Upper lobe of left lung (tissue), 6 donors: Measurements from ENCODE around the gene CNGA1. TPM values are rescaled to one million over a fixed set of nuclear protein-coding genes. Genes with fewer than 3 reads are reported as not detected.
A peak's percentile ranks its signal among the peaks of the same experiment; 100 is the strongest.

Source experiments
- ATAC-seq, 2 donors: fragments of 200-7000 bp; cut with Tn5 transposase; one replicate each; pipeline ENCODE4 v1.9.1; 2022; ENCODE audit warnings: mild to moderate bottlenecking in 2 of 2, moderate library complexity in 2 of 2; ENCODE audit not compliant: low FRiP score in 2 of 2
- DNase-seq, 2 donors: peaks; one replicate each; pipeline ENCODE4 v3.0.0-alpha.2; 2019 to 2020
- H3K27ac ChIP-seq, 4 donors: fragments of 200-600 bp; sonication (generic); one replicate each; pipeline ENCODE4 v1.5.1; 2016 to 2019
- H3K27me3 ChIP-seq, 4 donors: fragments of 200-600 bp; sonication (generic); one replicate each; pipeline ENCODE4 v1.5.1; 2017 to 2019
- H3K36me3 ChIP-seq, 4 donors: fragments of 200-600 bp; sonication (generic); one replicate each; pipeline ENCODE4 v1.5.1; 2016 to 2019
- H3K4me1 ChIP-seq, 4 donors: fragments of 200-600 bp; sonication (generic); one replicate each; pipeline ENCODE4 v1.5.1; 2018 to 2019
- H3K4me3 ChIP-seq, 4 donors: fragments of 200-600 bp; sonication (generic); one replicate each; pipeline ENCODE4 v1.5.1; 2017 to 2019; ENCODE audit warnings: mild to moderate bottlenecking in 2 of 4, moderate library complexity in 1 of 4
- H3K9me3 ChIP-seq, 4 donors: fragments of 200-600 bp; sonication (generic); one replicate each; pipeline ENCODE4 v1.5.1; 2018 to 2019
- CTCF ChIP-seq, 6 experiments: fragments of 450-650 bp in 4 of 6; fragments of 200-600 bp in 2 of 6; sonication (generic) in 2 of 6; IDR thresholded peaks; one replicate each; pipeline ENCODE4 v1.5.1; 2016 to 2019; ENCODE audit warnings: antibody characterized with exemption in 6 of 6
- EP300 ChIP-seq, 4 donors: sonication (generic); formaldehyde crosslinking; IDR thresholded peaks; one replicate each; pipeline ENCODE4 v1.5.1; 2017; ENCODE audit warnings: antibody characterized with exemption in 4 of 4, control low read depth in 2 of 4
- POLR2A ChIP-seq, 4 donors: fragments of 450-650 bp; IDR thresholded peaks; one replicate each; pipeline ENCODE4 v1.5.1; 2016 to 2017; ENCODE audit warnings: antibody characterized with exemption in 4 of 4, mild to moderate bottlenecking in 2 of 4
- POLR2AphosphoS5 ChIP-seq, 2 donors: sonication (generic); formaldehyde crosslinking; IDR thresholded peaks; one replicate each; pipeline ENCODE4 v1.5.1; 2017; ENCODE audit warnings: antibody characterized with exemption in 2 of 2
- WGBS, 2 donors: methylation state at CpG; one replicate each; pipeline ENCODE4 v1.1.5; 2017 to 2018; 5-methylcytosine and 5-hydroxymethylcytosine counted together
- total RNA-seq, 6 donors: library from RNA; depleted of rRNA in 4 of 6; stranded (reverse); fragments of >200 nt in 4 of 6; gene quantifications; one replicate each; pipeline versions ENCODE4 v1.1.0 to v1.2.1, GENCODE V29; 2016 to 2021
- donor health status: DM: no; HTN: no; CAD: no; lungs with moderate emphysema.
- donor health status: DM: no; HTN: yes; CAD: no; lungs with severe emphysema.

The CNGA1 gene
- total RNA-seq, 6 donors from 2014 or later, result 0.20 to 0.91 (median 0.69) TPM; not detected in 3

GRCh38 chr4:47914926-47915237 lies 101.6 kb downstream of the CNGA1 start:
- peaks cover 0 to 16% (median 4%) of the 10 kb centered on the region in 4 donors for H3K36me3 ChIP-seq
- H3K27ac ChIP-seq, result peak overlapping the region in 2 of 4 donors; percentile 86 to 90
- no peaks in the 10 kb centered on the region for H3K27me3 ChIP-seq
- ATAC-seq (no peak), DNase-seq (no peak)
- H3K4me3 ChIP-seq, result peak overlapping the region; percentile 79 to 94 (median 84)
- 1 to 2% methylated on average over 6 of the region's 6 CpGs for WGBS, 2 donors
- peaks cover 9 to 26% (median 22%) of the 10 kb centered on the region in 4 donors for H3K4me1 ChIP-seq
- no peaks in the 10 kb centered on the region for H3K9me3 ChIP-seq
- TF ChIP-seq CTCF (IDR thresholded peaks at IDR 0.05) (no peak), POLR2A (IDR thresholded peaks at IDR 0.05) (no peak), EP300 (IDR thresholded peaks at IDR 0.05) (no peak), POLR2AphosphoS5 (IDR thresholded peaks at IDR 0.05) (no peak)

GRCh38 chr4:47914220-47914925 lies 102.1 kb downstream of the CNGA1 start, which contains the start of gene NFXL1:
TSS of gene NFXL1 (minus strand) at chr4:47914583. CDS start at chr4:47914203, 380 bp downstream.
- Histone ChIP-seq H3K9me3 (no peaks in the 10 kb centered on the region), H3K36me3 (peaks cover 0 to 21% (median 5%) of the 10 kb centered on the region in 4 donors), H3K4me3 (peak within 1 kb of the TSS; percentile 79 to 94 (median 84)), H3K27ac (peak within 1 kb of the TSS; percentile 75 to 90 (median 82)), H3K4me1 (peaks cover 9 to 26% (median 22%) of the 10 kb centered on the region in 4 donors), H3K27me3 (no peaks in the 10 kb centered on the region)
- WGBS, 2 donors, result 0 to 1% methylated on average over 21 to 53 of the region's 55 CpGs
- peak; percentile 88 to 95 for TF ChIP-seq POLR2AphosphoS5 (IDR thresholded peaks at IDR 0.05)
- no peak for TF ChIP-seq EP300 (IDR thresholded peaks at IDR 0.05)
- TF ChIP-seq POLR2A (IDR thresholded peaks at IDR 0.05), result peak in 3 of 4 donors; percentile 57 to 89 (median 71)
- no peak for TF ChIP-seq CTCF (IDR thresholded peaks at IDR 0.05)
- ATAC-seq, result peak; percentile 100
- DNase-seq, result peak; percentile 97 to 99

GRCh38 chr4:47913861-47914219 lies 102.6 kb downstream of the CNGA1 start:
- ATAC-seq (peak; percentile 50 to 68), DNase-seq (peak; percentile 36 to 88)
- 1% methylated on average over 14 to 27 of the region's 29 CpGs for WGBS, 2 donors
- no peaks in the 10 kb centered on the region for H3K9me3 ChIP-seq
- peaks cover 0 to 26% (median 5%) of the 10 kb centered on the region in 4 donors for H3K36me3 ChIP-seq
- H3K4me1 ChIP-seq, result peaks cover 9 to 26% (median 22%) of the 10 kb centered on the region in 4 donors
- no peak for TF ChIP-seq CTCF (IDR thresholded peaks at IDR 0.05)
- no peak for TF ChIP-seq POLR2A (IDR thresholded peaks at IDR 0.05)
- TF ChIP-seq EP300 (IDR thresholded peaks at IDR 0.05), result no peak
- no peak for TF ChIP-seq POLR2AphosphoS5 (IDR thresholded peaks at IDR 0.05)
- H3K4me3 ChIP-seq, result peak overlapping the region; percentile 79 to 94 (median 84)
- H3K27me3 ChIP-seq, result no peaks in the 10 kb centered on the region
- peak overlapping the region; percentile 75 to 90 (median 82) for H3K27ac ChIP-seq

GRCh38 chr4:47913330-47913729 lies 103.2 kb downstream of the CNGA1 start:
- ATAC-seq (no peak), DNase-seq (no peak)
- Histone ChIP-seq H3K4me3 (peak overlapping the region; percentile 79 to 94 (median 84)), H3K4me1 (peaks cover 9 to 26% (median 22%) of the 10 kb centered on the region in 4 donors), H3K27ac (peak overlapping the region; percentile 75 to 90 (median 82)), H3K36me3 (peaks cover 0 to 31% (median 5%) of the 10 kb centered on the region in 4 donors), H3K27me3 (no peaks in the 10 kb centered on the region), H3K9me3 (no peaks in the 10 kb centered on the region)
- 12 to 17% methylated on average over 4 of the region's 4 CpGs for WGBS, 2 donors
- no peak for TF ChIP-seq POLR2A (IDR thresholded peaks at IDR 0.05)
- no peak for TF ChIP-seq CTCF (IDR thresholded peaks at IDR 0.05)
